Measurements from ENCODE around the gene AGXT2. TPM values are rescaled to one million over a fixed set of nuclear protein-coding genes. Genes with fewer than 3 reads are reported as not detected.

Gene AGXT2
- total and polyA plus RNA-seq, 2 donors (not counting 1 experiment from before 2014, with no cell fraction given), result not detected

GRCh38 chr5:35066260-35066795, 18.6 kb upstream of the AGXT2 start:
- H3K79me2 ChIP-seq (ENCODE audit: control insufficient read depth, insufficient read depth, low read length), result no peaks in the 10 kb centered on the region
- no peak overlapping the region for H3K27ac ChIP-seq (ENCODE audit: insufficient read depth, low read length)
- H2AFZ ChIP-seq (ENCODE audit: low read length), result no peak overlapping the region
- no peaks in the 10 kb centered on the region for H3K36me3 ChIP-seq (ENCODE audit: control insufficient read depth, insufficient read depth, low read length)
- DNase-seq (ENCODE audit: low read depth in 2 of 2), result no peak
- H3K27me3 ChIP-seq (ENCODE audit: control insufficient read depth, insufficient read depth, low read length), result no peaks in the 10 kb centered on the region
- no peaks in the 10 kb centered on the region for H3K9me3 ChIP-seq (ENCODE audit: control insufficient read depth, insufficient read depth, low read depth, low read length)
- no peak for TF ChIP-seq CTCF (conservative IDR thresholded peaks at IDR 0.05 in 1 of 2, IDR thresholded peaks at IDR 0.05 in 1 of 2; ENCODE audit: low read depth in 1 of 2, low read length in 2 of 2)
- no peak overlapping the region for H3K4me2 ChIP-seq (ENCODE audit: extremely low read depth, insufficient read depth, low read length)
- H4K20me1 ChIP-seq (ENCODE audit: control insufficient read depth, extremely low read depth, insufficient read depth, low read length), result no peaks in the 10 kb centered on the region
- no peak overlapping the region for H3K4me3 ChIP-seq (replicated peaks in 1 of 4; ENCODE audit: control extremely low read depth in 1 of 4, insufficient read depth in 1 of 4, low read depth in 3 of 4, low read length in 4 of 4)
- H3K4me1 ChIP-seq (ENCODE audit: control insufficient read depth, extremely low read depth, insufficient read depth, low read length), result no peaks in the 10 kb centered on the region
- H3K9ac ChIP-seq (ENCODE audit: insufficient read depth, low read length), result no peak overlapping the region

- Histone ChIP-seq H3K4me3 (replicated peaks in 1 of 4; ENCODE audit: control extremely low read depth in 1 of 4, insufficient read depth in 1 of 4, low read depth in 3 of 4, low read length in 4 of 4) (no peak overlapping the region), H3K27me3 (ENCODE audit: control insufficient read depth, insufficient read depth, low read length) (no peaks in the 10 kb centered on the region), H4K20me1 (ENCODE audit: control insufficient read depth, extremely low read depth, insufficient read depth, low read length) (no peaks in the 10 kb centered on the region), H3K9me3 (ENCODE audit: control insufficient read depth, insufficient read depth, low read depth, low read length) (no peaks in the 10 kb centered on the region), H3K36me3 (ENCODE audit: control insufficient read depth, insufficient read depth, low read length) (no peaks in the 10 kb centered on the region), H3K4me1 (ENCODE audit: control insufficient read depth, extremely low read depth, insufficient read depth, low read length) (no peaks in the 10 kb centered on the region), H3K27ac (ENCODE audit: insufficient read depth, low read length) (no peak overlapping the region), H3K4me2 (ENCODE audit: extremely low read depth, insufficient read depth, low read length) (no peak overlapping the region), H3K79me2 (ENCODE audit: control insufficient read depth, insufficient read depth, low read length) (no peaks in the 10 kb centered on the region), H3K9ac (ENCODE audit: insufficient read depth, low read length) (no peak overlapping the region), H2AFZ (ENCODE audit: low read length) (no peak overlapping the region)
- TF ChIP-seq EZH2 (IDR thresholded peaks at IDR 0.05; ENCODE audit: low read length, missing control alignments) (no peak), CTCF (conservative IDR thresholded peaks at IDR 0.05 in 1 of 2, IDR thresholded peaks at IDR 0.05 in 1 of 2; ENCODE audit: low read depth in 1 of 2, low read length in 2 of 2) (no peak)
- DNase-seq (ENCODE audit: low read depth in 2 of 2), result no peak
Observed at GRCh38 chr5:35063414-35063813, 15.7 kb upstream of the AGXT2 start.

GRCh38 chr5:35061211-35061770, 13.5 kb upstream of the AGXT2 start:
- no peaks in the 10 kb centered on the region for H3K27me3 ChIP-seq (ENCODE audit: control insufficient read depth, insufficient read depth, low read length)
- no peak overlapping the region for H2AFZ ChIP-seq (ENCODE audit: low read length)
- H3K4me1 ChIP-seq (ENCODE audit: control insufficient read depth, extremely low read depth, insufficient read depth, low read length), result no peaks in the 10 kb centered on the region
- H3K9me3 ChIP-seq (ENCODE audit: control insufficient read depth, insufficient read depth, low read depth, low read length), result no peaks in the 10 kb centered on the region
- H3K4me3 ChIP-seq (replicated peaks in 1 of 4; ENCODE audit: control extremely low read depth in 1 of 4, insufficient read depth in 1 of 4, low read depth in 3 of 4, low read length in 4 of 4), result no peak overlapping the region
- H3K9ac ChIP-seq (ENCODE audit: insufficient read depth, low read length), result no peak overlapping the region
- no peak overlapping the region for H3K27ac ChIP-seq (ENCODE audit: insufficient read depth, low read length)
- H3K4me2 ChIP-seq (ENCODE audit: extremely low read depth, insufficient read depth, low read length), result no peak overlapping the region
- no peaks in the 10 kb centered on the region for H3K79me2 ChIP-seq (ENCODE audit: control insufficient read depth, insufficient read depth, low read length)
- no peaks in the 10 kb centered on the region for H4K20me1 ChIP-seq (ENCODE audit: control insufficient read depth, extremely low read depth, insufficient read depth, low read length)
- TF ChIP-seq EZH2 (IDR thresholded peaks at IDR 0.05; ENCODE audit: low read length, missing control alignments) (no peak), CTCF (conservative IDR thresholded peaks at IDR 0.05 in 1 of 2, IDR thresholded peaks at IDR 0.05 in 1 of 2; ENCODE audit: low read depth in 1 of 2, low read length in 2 of 2) (no peak)
- peak in 1 of 2 donors; percentile 56 for DNase-seq (ENCODE audit: low read depth in 2 of 2)
- no peaks in the 10 kb centered on the region for H3K36me3 ChIP-seq (ENCODE audit: control insufficient read depth, insufficient read depth, low read length)

Measured in fibroblast of lung (primary cell).